ENCODE data around the gene EFCAB14.

DNA sequence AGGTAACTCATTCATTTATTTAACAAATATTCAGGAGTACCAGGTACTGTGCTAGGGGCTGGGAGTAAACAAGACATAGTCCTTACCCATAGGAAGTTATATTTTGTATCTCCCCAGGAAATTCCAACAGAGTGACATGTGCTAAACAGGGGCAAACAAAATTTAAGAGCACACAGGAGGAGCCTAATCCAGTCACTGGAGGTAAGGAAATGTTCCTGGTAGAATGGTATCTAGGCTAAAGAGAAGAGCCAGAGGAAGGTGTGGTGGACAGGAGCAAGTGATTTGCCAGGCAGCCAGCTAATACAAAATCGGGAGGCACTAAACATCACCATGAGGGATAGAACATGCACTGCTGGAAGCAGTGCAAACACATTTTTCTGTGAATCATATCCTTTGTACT is 36.9 kb downstream of the EFCAB14 start:
- no peak for TF ChIP-seq POLR2A (IDR thresholded peaks at IDR 0.05)
- TF ChIP-seq, protein P1, sequence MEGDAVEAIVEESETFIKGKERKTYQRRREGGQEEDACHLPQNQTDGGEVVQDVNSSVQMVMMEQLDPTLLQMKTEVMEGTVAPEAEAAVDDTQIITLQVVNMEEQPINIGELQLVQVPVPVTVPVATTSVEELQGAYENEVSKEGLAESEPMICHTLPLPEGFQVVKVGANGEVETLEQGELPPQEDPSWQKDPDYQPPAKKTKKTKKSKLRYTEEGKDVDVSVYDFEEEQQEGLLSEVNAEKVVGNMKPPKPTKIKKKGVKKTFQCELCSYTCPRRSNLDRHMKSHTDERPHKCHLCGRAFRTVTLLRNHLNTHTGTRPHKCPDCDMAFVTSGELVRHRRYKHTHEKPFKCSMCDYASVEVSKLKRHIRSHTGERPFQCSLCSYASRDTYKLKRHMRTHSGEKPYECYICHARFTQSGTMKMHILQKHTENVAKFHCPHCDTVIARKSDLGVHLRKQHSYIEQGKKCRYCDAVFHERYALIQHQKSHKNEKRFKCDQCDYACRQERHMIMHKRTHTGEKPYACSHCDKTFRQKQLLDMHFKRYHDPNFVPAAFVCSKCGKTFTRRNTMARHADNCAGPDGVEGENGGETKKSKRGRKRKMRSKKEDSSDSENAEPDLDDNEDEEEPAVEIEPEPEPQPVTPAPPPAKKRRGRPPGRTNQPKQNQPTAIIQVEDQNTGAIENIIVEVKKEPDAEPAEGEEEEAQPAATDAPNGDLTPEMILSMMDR (IDR thresholded peaks at IDR 0.05) = no peak
